ENCODE data around the gene ZFAND5. TPM values are rescaled to one million over a fixed set of nuclear protein-coding genes. Genes with fewer than 3 reads are reported as not detected.

ZFAND5 gene
- total RNA-seq, 1 donor from 2014 or later, result 183 TPM

GRCh38 chr9:72334658-72335337, 30.2 kb downstream of the ZFAND5 start:
- H3K36me3 ChIP-seq, result no peaks in the 10 kb centered on the region
- no peaks in the 10 kb centered on the region for H3K4me1 ChIP-seq
- DNase-seq, result no peak
- no peaks in the 10 kb centered on the region for H3K9me3 ChIP-seq (replicated peaks)
- no peak overlapping the region for H3K4me3 ChIP-seq
- H3K27ac ChIP-seq (replicated peaks), result no peak overlapping the region
- TF ChIP-seq, protein P1, sequence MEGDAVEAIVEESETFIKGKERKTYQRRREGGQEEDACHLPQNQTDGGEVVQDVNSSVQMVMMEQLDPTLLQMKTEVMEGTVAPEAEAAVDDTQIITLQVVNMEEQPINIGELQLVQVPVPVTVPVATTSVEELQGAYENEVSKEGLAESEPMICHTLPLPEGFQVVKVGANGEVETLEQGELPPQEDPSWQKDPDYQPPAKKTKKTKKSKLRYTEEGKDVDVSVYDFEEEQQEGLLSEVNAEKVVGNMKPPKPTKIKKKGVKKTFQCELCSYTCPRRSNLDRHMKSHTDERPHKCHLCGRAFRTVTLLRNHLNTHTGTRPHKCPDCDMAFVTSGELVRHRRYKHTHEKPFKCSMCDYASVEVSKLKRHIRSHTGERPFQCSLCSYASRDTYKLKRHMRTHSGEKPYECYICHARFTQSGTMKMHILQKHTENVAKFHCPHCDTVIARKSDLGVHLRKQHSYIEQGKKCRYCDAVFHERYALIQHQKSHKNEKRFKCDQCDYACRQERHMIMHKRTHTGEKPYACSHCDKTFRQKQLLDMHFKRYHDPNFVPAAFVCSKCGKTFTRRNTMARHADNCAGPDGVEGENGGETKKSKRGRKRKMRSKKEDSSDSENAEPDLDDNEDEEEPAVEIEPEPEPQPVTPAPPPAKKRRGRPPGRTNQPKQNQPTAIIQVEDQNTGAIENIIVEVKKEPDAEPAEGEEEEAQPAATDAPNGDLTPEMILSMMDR (IDR thresholded peaks at IDR 0.05; ENCODE audit: borderline replicate concordance), result no peak
- intact Hi-C loops (cut with micrococcal nuclease), result no loop called here
- H3K27me3 ChIP-seq (ENCODE audit: low read depth), result no peaks in the 10 kb centered on the region

DNA sequence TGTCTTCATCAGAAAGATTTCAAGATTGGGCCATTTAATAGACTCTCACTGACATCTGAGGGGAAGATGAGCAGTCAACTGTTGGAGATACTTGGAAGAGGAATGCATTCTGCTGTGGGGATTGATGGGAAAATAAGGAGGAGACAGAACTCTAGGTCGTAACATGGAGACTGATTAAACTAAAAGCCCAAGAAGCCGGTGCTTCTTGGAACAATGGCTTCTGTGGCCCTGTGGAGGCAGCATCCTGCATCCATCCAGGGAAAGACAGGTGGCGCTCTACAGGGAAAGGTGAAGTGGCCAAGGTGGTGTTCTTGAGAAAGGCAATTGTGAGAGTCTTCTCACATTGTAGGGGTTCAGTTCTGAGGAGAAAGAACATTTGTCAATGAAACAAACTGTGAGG, 31.3 kb downstream of the ZFAND5 start:
- intact Hi-C loops (cut with micrococcal nuclease), result no loop called here
- Histone ChIP-seq H3K27ac (replicated peaks) (no peak overlapping the region), H3K4me3 (no peak overlapping the region), H3K4me1 (no peaks in the 10 kb centered on the region), H3K27me3 (ENCODE audit: low read depth) (no peaks in the 10 kb centered on the region), H3K36me3 (no peaks in the 10 kb centered on the region), H3K9me3 (replicated peaks) (no peaks in the 10 kb centered on the region)
- DNase-seq, result no peak
- TF ChIP-seq, protein P1 (IDR thresholded peaks at IDR 0.05; ENCODE audit: borderline replicate concordance), result no peak

DNA sequence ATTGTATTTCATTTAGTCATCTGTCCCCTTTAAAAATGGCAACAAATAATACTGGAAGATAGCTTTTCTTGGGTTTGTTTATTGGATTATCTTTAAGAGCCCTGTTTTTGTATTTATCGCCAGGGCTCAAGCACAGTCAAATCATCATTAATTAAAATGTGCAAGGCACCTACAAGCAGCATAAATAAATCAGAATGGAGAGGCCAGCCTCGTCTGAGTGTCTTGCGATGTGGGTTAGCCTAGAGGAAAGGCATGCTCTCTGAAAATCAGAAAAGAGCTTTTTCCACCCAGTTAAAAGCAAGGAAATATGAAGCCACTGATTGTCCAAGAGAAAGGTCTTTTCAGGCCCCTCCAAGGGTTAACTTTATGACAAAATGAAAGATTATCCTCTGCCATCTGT, 31.8 kb downstream of the ZFAND5 start:
- TF ChIP-seq, protein P1 (IDR thresholded peaks at IDR 0.05; ENCODE audit: borderline replicate concordance), result no peak

GRCh38 chr9:72332351-72332750, 32.7 kb downstream of the ZFAND5 start:
- TF ChIP-seq, protein P1 (IDR thresholded peaks at IDR 0.05; ENCODE audit: borderline replicate concordance), result no peak
- H3K9me3 ChIP-seq (replicated peaks), result no peaks in the 10 kb centered on the region
- H3K27me3 ChIP-seq (ENCODE audit: low read depth), result no peaks in the 10 kb centered on the region
- H3K27ac ChIP-seq (replicated peaks), result no peak overlapping the region
- no peak for DNase-seq
- intact Hi-C loops (cut with micrococcal nuclease), result no loop called here
- no peaks in the 10 kb centered on the region for H3K4me1 ChIP-seq
- H3K4me3 ChIP-seq, result no peak overlapping the region
- no peaks in the 10 kb centered on the region for H3K36me3 ChIP-seq

More for the DNA sequence above, 31.8 kb downstream of the ZFAND5 start:
- no peak for DNase-seq
- intact Hi-C loops (cut with micrococcal nuclease), result no loop called here
- H3K27me3 ChIP-seq (ENCODE audit: low read depth), result no peaks in the 10 kb centered on the region
- no peaks in the 10 kb centered on the region for H3K36me3 ChIP-seq
- no peak overlapping the region for H3K4me3 ChIP-seq
- no peaks in the 10 kb centered on the region for H3K4me1 ChIP-seq
- no peak overlapping the region for H3K27ac ChIP-seq (replicated peaks)
- H3K9me3 ChIP-seq (replicated peaks), result no peaks in the 10 kb centered on the region

- intact Hi-C loops (cut with micrococcal nuclease), result no loop called here
- TF ChIP-seq, protein P1 (IDR thresholded peaks at IDR 0.05; ENCODE audit: borderline replicate concordance), result no peak
- Histone ChIP-seq H3K9me3 (replicated peaks) (peaks cover 2% of the 10 kb centered on the region), H3K27ac (replicated peaks) (no peak overlapping the region), H3K4me1 (no peaks in the 10 kb centered on the region), H3K4me3 (no peak overlapping the region), H3K27me3 (ENCODE audit: low read depth) (no peaks in the 10 kb centered on the region), H3K36me3 (no peaks in the 10 kb centered on the region)
- DNase-seq, result no peak
Observed at GRCh38 chr9:72327631-72328030, 37.4 kb downstream of the ZFAND5 start.

Data from left ventricle myocardium inferior (tissue), 1 donor.